ENCODE measurements around the gene SOX5.

DNA sequence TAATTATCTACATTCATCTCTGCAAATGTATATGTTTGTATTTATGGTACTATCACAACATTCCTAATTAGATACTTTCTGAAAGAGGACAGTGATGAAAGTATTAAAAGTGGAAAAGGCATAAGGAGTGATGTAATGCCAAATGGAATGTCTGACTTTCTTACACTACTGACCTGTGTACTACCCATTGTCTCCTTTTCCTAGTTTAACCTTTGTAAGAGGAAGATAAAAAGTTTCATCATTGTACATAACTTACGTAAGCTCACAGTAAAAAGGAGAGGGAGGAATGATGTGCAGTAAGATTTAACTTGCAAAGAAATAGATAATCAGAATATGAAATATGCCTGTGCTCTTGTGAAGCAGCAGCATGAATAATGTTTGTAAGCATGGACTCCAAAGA lies 55.9 kb downstream of the SOX5 start:
- TF ChIP-seq POLR2AphosphoS5 (IDR thresholded peaks at IDR 0.05), result no peak
- TF ChIP-seq, protein P1, sequence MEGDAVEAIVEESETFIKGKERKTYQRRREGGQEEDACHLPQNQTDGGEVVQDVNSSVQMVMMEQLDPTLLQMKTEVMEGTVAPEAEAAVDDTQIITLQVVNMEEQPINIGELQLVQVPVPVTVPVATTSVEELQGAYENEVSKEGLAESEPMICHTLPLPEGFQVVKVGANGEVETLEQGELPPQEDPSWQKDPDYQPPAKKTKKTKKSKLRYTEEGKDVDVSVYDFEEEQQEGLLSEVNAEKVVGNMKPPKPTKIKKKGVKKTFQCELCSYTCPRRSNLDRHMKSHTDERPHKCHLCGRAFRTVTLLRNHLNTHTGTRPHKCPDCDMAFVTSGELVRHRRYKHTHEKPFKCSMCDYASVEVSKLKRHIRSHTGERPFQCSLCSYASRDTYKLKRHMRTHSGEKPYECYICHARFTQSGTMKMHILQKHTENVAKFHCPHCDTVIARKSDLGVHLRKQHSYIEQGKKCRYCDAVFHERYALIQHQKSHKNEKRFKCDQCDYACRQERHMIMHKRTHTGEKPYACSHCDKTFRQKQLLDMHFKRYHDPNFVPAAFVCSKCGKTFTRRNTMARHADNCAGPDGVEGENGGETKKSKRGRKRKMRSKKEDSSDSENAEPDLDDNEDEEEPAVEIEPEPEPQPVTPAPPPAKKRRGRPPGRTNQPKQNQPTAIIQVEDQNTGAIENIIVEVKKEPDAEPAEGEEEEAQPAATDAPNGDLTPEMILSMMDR (IDR thresholded peaks at IDR 0.05), result no peak

Data from breast epithelium (tissue), 3 donors.